ENCODE results near the gene NUTM1. TPM values are rescaled to one million over a fixed set of nuclear protein-coding genes. Genes with fewer than 3 reads are reported as not detected.

The NUTM1 gene
- total and polyA plus RNA-seq, 3 donors from 2014 or later = 17.8 to 39.7 (median 23.4) TPM

MicroRNAs encoded within 50 kb of the gene (microRNA counts, 767-probe panel; counts per million panel counts)
- microRNA hsa-miR-1233 = 0 to 152 counts per million in 2 donors

Small RNA genes within 50 kb of the gene (microRNA-seq; reads per million reads assigned to microRNA genes)
- gene MIR1233-1 (ENCODE audit: borderline number of aligned reads in 2 of 2, borderline replicate concordance in 1 of 2) = 0 reads per million in 2 donors

Small RNA genes within 50 kb of the gene (small RNA-seq; reads per million reads assigned to genes)
- gene MIR1233-1 (0 reads per million in 2 donors), gene RF00019 (0 reads per million in 2 donors)

Other genes starting within 250 kb of the NUTM1 start
- gene EMC7, start 241.5 kb upstream of the NUTM1 start, total RNA-seq = 10 to 100 TPM; 73.2 to 74.6 TPM
- 170 TPM for gene EMC7, start 241.5 kb upstream of the NUTM1 start, polyA plus RNA-seq (ENCODE audit: insufficient read depth, low read depth, low replicate concordance)
- 1 to 10 TPM; 1.5 to 2.8 TPM for gene PGBD4, start 241.2 kb upstream of the NUTM1 start, total RNA-seq
- gene PGBD4, start 241.2 kb upstream of the NUTM1 start, polyA plus RNA-seq (ENCODE audit: insufficient read depth, low read depth, low replicate concordance) = 2.7 TPM
- gene KATNBL1, start 133.2 kb upstream of the NUTM1 start, total RNA-seq = 100 to 1,000 TPM in 1 of 2 donors, 10 to 100 TPM in 1; 83.7 to 107 TPM
- gene KATNBL1, start 133.2 kb upstream of the NUTM1 start, polyA plus RNA-seq (ENCODE audit: insufficient read depth, low read depth, low replicate concordance) = 31.3 TPM
- gene EMC4, start 118.3 kb upstream of the NUTM1 start, total RNA-seq = 100 to 1,000 TPM; 103 to 124 TPM
- gene EMC4, start 118.3 kb upstream of the NUTM1 start, polyA plus RNA-seq (ENCODE audit: insufficient read depth, low read depth, low replicate concordance) = 142 TPM
- gene SLC12A6, start 5.5 kb upstream of the NUTM1 start, total RNA-seq = 10 to 100 TPM; 72.8 to 77.2 TPM
- 106 TPM for gene SLC12A6, start 5.5 kb upstream of the NUTM1 start, polyA plus RNA-seq (ENCODE audit: insufficient read depth, low read depth, low replicate concordance)
- gene NOP10, start 179 bp upstream of the NUTM1 start, total RNA-seq = 10 to 100 TPM; 75.5 to 79.8 TPM
- gene NOP10, start 179 bp upstream of the NUTM1 start, polyA plus RNA-seq (ENCODE audit: insufficient read depth, low read depth, low replicate concordance) = 86.2 TPM
- gene LPCAT4, start 23.9 kb downstream of the NUTM1 start, total RNA-seq = 10 to 100 TPM in 1 of 2 donors, 1 to 10 TPM in 1; 9.9 to 13.4 TPM
- 16.1 TPM for gene LPCAT4, start 23.9 kb downstream of the NUTM1 start, polyA plus RNA-seq (ENCODE audit: insufficient read depth, low read depth, low replicate concordance)
- 100 to 1,000 TPM; 121 to 136 TPM for gene GOLGA8A, start 94.5 kb downstream of the NUTM1 start, total RNA-seq
- 67.7 TPM for gene GOLGA8A, start 94.5 kb downstream of the NUTM1 start, polyA plus RNA-seq (ENCODE audit: insufficient read depth, low read depth, low replicate concordance)
- gene GOLGA8B, start 240.3 kb downstream of the NUTM1 start, total RNA-seq = 100 to 1,000 TPM; 364 to 370 TPM
- gene GOLGA8B, start 240.3 kb downstream of the NUTM1 start, polyA plus RNA-seq (ENCODE audit: insufficient read depth, low read depth, low replicate concordance) = 50.5 TPM

Data from testis (tissue), 3 donors.